GM11168 (cell line): ENCODE measurements around the gene SLC30A3.

ENCODE experiments used
- in situ Hi-C: fragments of 300-500 bp; cut with MboI; formaldehyde crosslinking; loops from one replicate; pipeline ENCODE4 v1.12.0; 2022; ENCODE audit warnings: low sequenced_read_pairs; ENCODE audit not compliant: unreplicated experiment

Gene SLC30A3

GRCh38 chr2:27238976-27239375, 23.9 kb downstream of the SLC30A3 start:
- in situ Hi-C loops = no loop called here

- in situ Hi-C loops = no loop called here
Observed at GRCh38 chr2:27237341-27237945, 25.4 kb downstream of the SLC30A3 start.

- in situ Hi-C loops = no loop called here
Observed at GRCh38 chr2:27236626-27237025, 26.2 kb downstream of the SLC30A3 start.

- in situ Hi-C loops = no loop called here
Observed at GRCh38 chr2:27236136-27236535, 26.7 kb downstream of the SLC30A3 start.

GRCh38 chr2:27233341-27233740, 29.5 kb downstream of the SLC30A3 start:
- in situ Hi-C loops = no loop called here

- in situ Hi-C loops = no loop called here
Observed at GRCh38 chr2:27231921-27232320, 30.9 kb downstream of the SLC30A3 start.

GRCh38 chr2:27227501-27227900, 35.3 kb downstream of the SLC30A3 start:
- in situ Hi-C loops = no loop called here

GRCh38 chr2:27225526-27225925, 37.3 kb downstream of the SLC30A3 start:
- in situ Hi-C loops = no loop called here

GRCh38 chr2:27223416-27223815, 39.4 kb downstream of the SLC30A3 start:
- in situ Hi-C loops = no loop called here

- in situ Hi-C loops = no loop called here
Observed at GRCh38 chr2:27222407-27222806, 40.4 kb downstream of the SLC30A3 start.

- in situ Hi-C loops = no loop called here
Observed at GRCh38 chr2:27221166-27221565, 41.7 kb downstream of the SLC30A3 start.

- in situ Hi-C loops = no loop called here
Observed at GRCh38 chr2:27220091-27220490, 42.8 kb downstream of the SLC30A3 start.

GRCh38 chr2:27219091-27219490, 43.8 kb downstream of the SLC30A3 start:
- in situ Hi-C loops = no loop called here

GRCh38 chr2:27218614-27219013, 44.2 kb downstream of the SLC30A3 start:
- in situ Hi-C loops = no loop called here

GRCh38 chr2:27217173-27218121, 45.4 kb downstream of the SLC30A3 start, which contains the start of gene CAD:
CAD (plus strand) TSS chr2:27217369; CDS start chr2:27217552, 183 bp downstream.
- in situ Hi-C loops = no loop called here

- in situ Hi-C loops = no loop called here
Observed at GRCh38 chr2:27216416-27217137, 46.3 kb downstream of the SLC30A3 start.

GRCh38 chr2:27214941-27215340, 47.9 kb downstream of the SLC30A3 start:
- in situ Hi-C loops = no loop called here

GRCh38 chr2:27212626-27213471, 50.0 kb downstream of the SLC30A3 start:
- in situ Hi-C loops = no loop called here

- in situ Hi-C loops = no loop called here
Observed at GRCh38 chr2:27211943-27212625, 50.8 kb downstream of the SLC30A3 start, which contains the start of the genes ATRAID and SLC5A6. ATRAID (plus strand) TSS chr2:27212041; CDS start chr2:27212369, 328 bp downstream. SLC5A6 (minus strand) TSS chr2:27212268; CDS start chr2:27207650, 4,618 bp downstream.
